ENCODE results near the gene EHBP1L1.

EHBP1L1 gene

DNA sequence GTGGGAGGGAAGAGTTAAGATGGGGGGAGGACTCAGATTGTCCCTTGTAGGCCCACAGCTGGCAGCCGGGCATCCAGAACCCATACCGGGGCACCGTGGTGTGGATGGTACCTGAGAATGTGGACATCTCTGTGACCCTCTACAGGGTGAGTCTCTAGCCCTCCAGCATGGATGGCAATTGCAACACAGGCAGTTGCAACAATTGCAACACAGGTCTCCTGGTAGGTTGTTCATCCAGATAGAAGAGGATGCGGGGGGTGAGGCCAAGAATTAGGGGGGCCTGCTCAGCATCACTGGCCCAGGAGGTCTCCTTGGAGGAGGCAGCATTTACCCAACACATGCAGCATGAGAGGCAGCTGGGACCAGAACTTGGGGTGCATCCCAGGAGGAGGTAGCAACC is 3.4 kb downstream of the EHBP1L1 start:
- no peak overlapping the region for H2BK5ac ChIP-seq (ENCODE audit: low read depth, low read length, poor library complexity, severe bottlenecking)
- H3K36me3 ChIP-seq (ENCODE audit: control insufficient read depth in 1 of 2, insufficient read depth in 2 of 2, low read depth in 1 of 2, low read length in 2 of 2) = peaks cover 45 to 51% of the 10 kb centered on the region in 2 experiments
- H3K9ac ChIP-seq (ENCODE audit: low read length) = no peak overlapping the region
- WGBS = 96% methylated on average over 4 of the region's 4 CpGs
- peaks cover 33% of the 10 kb centered on the region for H3K4me1 ChIP-seq (ENCODE audit: control insufficient read depth, insufficient read depth, low read depth, low read length)
- peaks cover 23% of the 10 kb centered on the region for H3K79me1 ChIP-seq (replicated peaks; ENCODE audit: low read length, poor library complexity, severe bottlenecking)
- H2AFZ ChIP-seq (ENCODE audit: low read depth, low read length) = no peak overlapping the region
- H4K91ac ChIP-seq (ENCODE audit: low read length) = no peak overlapping the region
- no peak overlapping the region for H3K4me3 ChIP-seq (ENCODE audit: insufficient read depth in 1 of 2, low read depth in 1 of 2, low read length in 2 of 2)
- H2BK120ac ChIP-seq (ENCODE audit: low read depth, low read length) = no peak overlapping the region
- H2AK5ac ChIP-seq (ENCODE audit: low read length, severe bottlenecking) = no peak overlapping the region
- H3K27me3 ChIP-seq (ENCODE audit: control insufficient read depth in 1 of 2, insufficient read depth in 1 of 2, low read length in 2 of 2) = no peaks in the 10 kb centered on the region
- H3K27ac ChIP-seq (ENCODE audit: low read length, poor library complexity, severe bottlenecking) = no peak overlapping the region
- no peak overlapping the region for H4K8ac ChIP-seq (ENCODE audit: low read length)
- H3K18ac ChIP-seq (ENCODE audit: low read depth in 1 of 2, low read length in 2 of 2) = no peak overlapping the region
- DNase-seq = no peak
- no peak overlapping the region for H3K4ac ChIP-seq (ENCODE audit: low read depth in 1 of 2, low read length in 2 of 2)
- no peak overlapping the region for H2BK12ac ChIP-seq (ENCODE audit: low read length in 2 of 2)
- no peak overlapping the region for H3K4me2 ChIP-seq (ENCODE audit: low read length, poor library complexity, severe bottlenecking)
- no peak overlapping the region for H3K14ac ChIP-seq (ENCODE audit: low read length in 2 of 2)
- no peaks in the 10 kb centered on the region for H3K9me3 ChIP-seq (ENCODE audit: control insufficient read depth, low read length)
- H2BK15ac ChIP-seq (ENCODE audit: low read depth, poor library complexity, severe bottlenecking) = no peak overlapping the region
- no peak overlapping the region for H3K23ac ChIP-seq (ENCODE audit: low read length in 2 of 2)

DNA sequence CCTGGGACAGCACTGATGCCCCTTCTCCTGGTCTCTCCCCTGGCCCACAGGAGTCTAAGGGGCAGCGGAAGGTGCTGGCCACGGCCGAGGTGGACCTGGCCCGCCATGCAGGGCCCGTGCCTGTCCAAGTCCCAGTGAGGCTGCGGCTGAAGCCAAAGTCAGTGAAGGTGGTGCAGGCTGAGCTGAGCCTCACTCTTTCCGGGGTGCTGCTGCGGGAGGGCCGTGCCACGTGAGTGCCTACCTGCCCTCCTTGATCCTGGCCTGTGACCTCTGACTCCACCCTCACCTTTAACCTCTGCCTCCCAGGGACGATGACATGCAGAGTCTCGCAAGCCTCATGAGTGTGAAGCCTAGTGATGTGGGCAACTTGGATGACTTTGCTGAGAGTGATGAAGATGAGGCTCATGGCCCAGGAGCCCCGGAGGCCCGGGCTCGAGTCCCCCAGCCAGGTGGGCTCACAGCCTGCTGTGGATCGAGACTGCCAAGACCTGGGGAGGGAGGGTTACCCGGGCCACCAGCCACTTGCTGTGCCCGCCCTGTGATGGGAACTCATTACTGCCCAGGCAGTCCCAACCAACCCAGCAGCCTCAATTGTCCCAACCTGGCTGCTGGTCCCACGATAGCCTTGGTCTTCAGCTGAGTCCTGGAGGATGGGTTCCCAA is 4.3 kb downstream of the EHBP1L1 start:
- no peak overlapping the region for H4K8ac ChIP-seq (ENCODE audit: low read length)

DNA sequence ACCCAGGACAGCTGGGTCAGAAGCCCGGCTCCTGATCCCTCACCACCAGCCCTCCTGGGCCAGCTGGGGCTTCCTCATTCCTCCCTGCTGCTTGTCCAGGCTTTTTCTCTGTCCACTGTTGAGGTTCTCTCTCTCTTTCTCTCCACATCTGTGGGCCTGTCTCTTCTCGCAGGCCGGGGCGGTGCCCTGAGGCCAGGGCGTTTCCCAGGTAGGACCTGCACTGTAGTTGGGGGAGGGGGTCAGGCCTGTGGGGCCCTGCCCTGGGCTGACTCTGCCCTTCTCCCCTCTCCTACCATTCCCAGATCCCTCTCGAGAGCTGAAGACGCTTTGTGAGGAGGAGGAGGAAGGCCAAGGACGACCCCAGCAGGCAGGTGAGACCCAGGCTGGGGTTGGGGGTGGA is 4.9 kb downstream of the EHBP1L1 start:
- 97% methylated on average over 3 of the region's 8 CpGs for WGBS
- Histone ChIP-seq H3K4me1 (ENCODE audit: control insufficient read depth, insufficient read depth, low read depth, low read length) (peaks cover 25% of the 10 kb centered on the region), H3K23ac (ENCODE audit: low read length in 2 of 2) (no peak overlapping the region), H3K4me3 (ENCODE audit: insufficient read depth in 1 of 2, low read depth in 1 of 2, low read length in 2 of 2) (no peak overlapping the region), H2AFZ (ENCODE audit: low read depth, low read length) (no peak overlapping the region), H4K8ac (ENCODE audit: low read length) (no peak overlapping the region), H3K79me1 (replicated peaks; ENCODE audit: low read length, poor library complexity, severe bottlenecking) (peaks cover 23% of the 10 kb centered on the region), H3K27ac (ENCODE audit: low read length, poor library complexity, severe bottlenecking) (no peak overlapping the region), H3K36me3 (ENCODE audit: control insufficient read depth in 1 of 2, insufficient read depth in 2 of 2, low read depth in 1 of 2, low read length in 2 of 2) (peaks cover 58 to 59% of the 10 kb centered on the region in 2 experiments), H3K4me2 (ENCODE audit: low read length, poor library complexity, severe bottlenecking) (no peak overlapping the region), H3K14ac (ENCODE audit: low read length in 2 of 2) (no peak overlapping the region), H4K91ac (ENCODE audit: low read length) (no peak overlapping the region), H3K27me3 (ENCODE audit: control insufficient read depth in 1 of 2, insufficient read depth in 1 of 2, low read length in 2 of 2) (no peaks in the 10 kb centered on the region), H2BK120ac (ENCODE audit: low read depth, low read length) (no peak overlapping the region), H3K9ac (ENCODE audit: low read length) (no peak overlapping the region), H2AK5ac (ENCODE audit: low read length, severe bottlenecking) (no peak overlapping the region), H3K4ac (ENCODE audit: low read depth in 1 of 2, low read length in 2 of 2) (no peak overlapping the region), H3K18ac (ENCODE audit: low read depth in 1 of 2, low read length in 2 of 2) (no peak overlapping the region), H3K9me3 (ENCODE audit: control insufficient read depth, low read length) (no peaks in the 10 kb centered on the region), H2BK5ac (ENCODE audit: low read depth, low read length, poor library complexity, severe bottlenecking) (no peak overlapping the region), H2BK12ac (ENCODE audit: low read length in 2 of 2) (no peak overlapping the region), H2BK15ac (ENCODE audit: low read depth, poor library complexity, severe bottlenecking) (no peak overlapping the region)
- no peak for DNase-seq

More for the DNA sequence above, 4.3 kb downstream of the EHBP1L1 start:
- Histone ChIP-seq H3K23ac (ENCODE audit: low read length in 2 of 2) (no peak overlapping the region), H3K27ac (ENCODE audit: low read length, poor library complexity, severe bottlenecking) (no peak overlapping the region), H2BK5ac (ENCODE audit: low read depth, low read length, poor library complexity, severe bottlenecking) (no peak overlapping the region), H3K14ac (ENCODE audit: low read length in 2 of 2) (no peak overlapping the region), H3K9ac (ENCODE audit: low read length) (no peak overlapping the region), H3K4me2 (ENCODE audit: low read length, poor library complexity, severe bottlenecking) (no peak overlapping the region), H3K36me3 (ENCODE audit: control insufficient read depth in 1 of 2, insufficient read depth in 2 of 2, low read depth in 1 of 2, low read length in 2 of 2) (peaks cover 53 to 54% of the 10 kb centered on the region in 2 experiments), H2BK120ac (ENCODE audit: low read depth, low read length) (no peak overlapping the region), H3K18ac (ENCODE audit: low read depth in 1 of 2, low read length in 2 of 2) (no peak overlapping the region), H3K9me3 (ENCODE audit: control insufficient read depth, low read length) (no peaks in the 10 kb centered on the region), H2BK12ac (ENCODE audit: low read length in 2 of 2) (no peak overlapping the region), H2BK15ac (ENCODE audit: low read depth, poor library complexity, severe bottlenecking) (no peak overlapping the region), H3K4me3 (ENCODE audit: insufficient read depth in 1 of 2, low read depth in 1 of 2, low read length in 2 of 2) (no peak overlapping the region), H3K4ac (ENCODE audit: low read depth in 1 of 2, low read length in 2 of 2) (no peak overlapping the region), H4K91ac (ENCODE audit: low read length) (no peak overlapping the region), H2AK5ac (ENCODE audit: low read length, severe bottlenecking) (no peak overlapping the region), H3K4me1 (ENCODE audit: control insufficient read depth, insufficient read depth, low read depth, low read length) (peaks cover 27% of the 10 kb centered on the region), H2AFZ (ENCODE audit: low read depth, low read length) (no peak overlapping the region), H3K79me1 (replicated peaks; ENCODE audit: low read length, poor library complexity, severe bottlenecking) (peaks cover 23% of the 10 kb centered on the region), H3K27me3 (ENCODE audit: control insufficient read depth in 1 of 2, insufficient read depth in 1 of 2, low read length in 2 of 2) (no peaks in the 10 kb centered on the region)
- WGBS = 95% methylated on average over 18 of the region's 19 CpGs
- DNase-seq = no peak

DNA sequence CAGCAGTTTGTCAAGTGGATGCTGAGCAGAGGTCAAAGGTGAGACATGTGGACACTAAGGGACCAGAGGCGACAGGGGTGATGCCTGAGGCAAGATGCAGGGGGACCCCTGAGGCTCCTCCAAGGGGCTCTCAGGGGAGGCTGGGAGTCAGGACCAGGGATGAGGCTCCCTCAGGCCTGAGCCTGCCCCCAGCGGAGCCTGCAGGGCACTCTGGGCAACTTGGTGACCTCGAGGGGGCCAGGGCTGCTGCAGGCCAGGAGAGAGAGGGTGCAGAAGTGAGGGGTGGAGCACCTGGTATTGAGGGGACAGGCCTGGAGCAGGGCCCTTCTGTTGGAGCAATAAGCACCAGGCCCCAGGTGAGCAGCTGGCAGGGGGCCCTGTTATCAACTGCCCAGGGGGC is 6.1 kb downstream of the EHBP1L1 start:
- H2BK120ac ChIP-seq (ENCODE audit: low read depth, low read length) = no peak overlapping the region
- H4K8ac ChIP-seq (ENCODE audit: low read length) = no peak overlapping the region
- DNase-seq = no peak
- H3K27me3 ChIP-seq (ENCODE audit: control insufficient read depth in 1 of 2, insufficient read depth in 1 of 2, low read length in 2 of 2) = no peaks in the 10 kb centered on the region
- no peak overlapping the region for H4K91ac ChIP-seq (ENCODE audit: low read length)
- H3K9ac ChIP-seq (ENCODE audit: low read length) = no peak overlapping the region
- H2AK5ac ChIP-seq (ENCODE audit: low read length, severe bottlenecking) = no peak overlapping the region
- H2BK12ac ChIP-seq (ENCODE audit: low read length in 2 of 2) = no peak overlapping the region
- H2BK15ac ChIP-seq (ENCODE audit: low read depth, poor library complexity, severe bottlenecking) = no peak overlapping the region
- H3K27ac ChIP-seq (ENCODE audit: low read length, poor library complexity, severe bottlenecking) = no peak overlapping the region
- no peak overlapping the region for H3K18ac ChIP-seq (ENCODE audit: low read depth in 1 of 2, low read length in 2 of 2)
- no peak overlapping the region for H3K4ac ChIP-seq (ENCODE audit: low read depth in 1 of 2, low read length in 2 of 2)
- peaks cover 64 to 67% of the 10 kb centered on the region in 2 experiments for H3K36me3 ChIP-seq (ENCODE audit: control insufficient read depth in 1 of 2, insufficient read depth in 2 of 2, low read depth in 1 of 2, low read length in 2 of 2)
- no peak overlapping the region for H2AFZ ChIP-seq (ENCODE audit: low read depth, low read length)
- peaks cover 17% of the 10 kb centered on the region for H3K4me1 ChIP-seq (ENCODE audit: control insufficient read depth, insufficient read depth, low read depth, low read length)
- H3K4me2 ChIP-seq (ENCODE audit: low read length, poor library complexity, severe bottlenecking) = no peak overlapping the region
- H3K9me3 ChIP-seq (ENCODE audit: control insufficient read depth, low read length) = no peaks in the 10 kb centered on the region
- H3K23ac ChIP-seq (ENCODE audit: low read length in 2 of 2) = no peak overlapping the region
- peaks cover 21% of the 10 kb centered on the region for H3K79me1 ChIP-seq (replicated peaks; ENCODE audit: low read length, poor library complexity, severe bottlenecking)
- no peak overlapping the region for H3K14ac ChIP-seq (ENCODE audit: low read length in 2 of 2)
- whole genome bisulfite sequencing = 92% methylated on average over 3 of the region's 3 CpGs
- no peak overlapping the region for H3K4me3 ChIP-seq (ENCODE audit: insufficient read depth in 1 of 2, low read depth in 1 of 2, low read length in 2 of 2)
- no peak overlapping the region for H2BK5ac ChIP-seq (ENCODE audit: low read depth, low read length, poor library complexity, severe bottlenecking)

Measured in mesenchymal stem cell (in vitro differentiated cells and primary cell).